ENCODE data around the gene CYLC2. TPM values are rescaled to one million over a fixed set of nuclear protein-coding genes. Genes with fewer than 3 reads are reported as not detected.

CYLC2 gene
- not detected in 2 replicates for polyA plus RNA-seq (2013)

DNA sequence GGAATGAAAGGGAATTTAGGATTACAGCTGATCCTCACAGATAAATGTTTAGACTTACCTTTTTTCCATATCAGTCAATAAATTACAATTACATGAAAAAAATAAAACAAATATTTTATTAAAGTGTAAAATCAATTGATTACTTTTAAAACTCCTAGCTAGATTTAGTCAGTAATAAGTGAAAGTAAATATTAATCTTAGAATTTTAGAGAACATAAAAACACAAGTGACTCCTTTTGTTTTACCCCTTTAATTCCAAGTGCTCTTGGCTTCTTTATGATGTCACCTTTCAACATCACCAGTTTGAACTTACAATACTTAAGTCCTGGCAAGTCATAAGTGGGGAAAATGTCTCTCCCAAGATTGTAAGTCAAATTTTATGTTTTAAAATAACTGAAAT, at the start of gene CYLC2:
TSS of gene CYLC2 (plus strand) at position 301 of the 400 bp plus-strand sequence. CDS start at position 349, 48 bp downstream.
- H4K8ac ChIP-seq (ENCODE audit: low read depth, low read length), result no peak within 1 kb of the TSS
- H3K79me1 ChIP-seq (ENCODE audit: low read length), result no peaks in the 10 kb centered on the region
- no peak within 1 kb of the TSS for H3K4me3 ChIP-seq (ENCODE audit: low read depth, low read length)
- H3K36me3 ChIP-seq (ENCODE audit: control insufficient read depth in 1 of 2, insufficient read depth in 2 of 2, low read length in 2 of 2), result no peaks in the 10 kb centered on the region
- no peaks in the 10 kb centered on the region for H3K79me2 ChIP-seq (ENCODE audit: control insufficient read depth, insufficient read depth, low read length, poor library complexity)
- no peak within 1 kb of the TSS for H3K23ac ChIP-seq (ENCODE audit: low read length)
- no peaks in the 10 kb centered on the region for H3K9me3 ChIP-seq (ENCODE audit: insufficient read depth, low read depth, low read length)
- no peak within 1 kb of the TSS for H3K9ac ChIP-seq (ENCODE audit: low read length)
- H2AFZ ChIP-seq (ENCODE audit: insufficient read depth, low read length, poor library complexity), result no peak within 1 kb of the TSS
- no peaks in the 10 kb centered on the region for H3K4me1 ChIP-seq (ENCODE audit: control insufficient read depth in 1 of 2, insufficient read depth in 2 of 2, low read length in 2 of 2)
- no peak within 1 kb of the TSS for H4K12ac ChIP-seq (ENCODE audit: low read depth, low read length)
- no peak within 1 kb of the TSS for H2BK12ac ChIP-seq (ENCODE audit: low read length)
- no peaks in the 10 kb centered on the region for H3K27me3 ChIP-seq (ENCODE audit: insufficient read depth, low read length)
- no peak within 1 kb of the TSS for H3K4ac ChIP-seq (ENCODE audit: low read depth, low read length)
- no peak within 1 kb of the TSS for H2BK5ac ChIP-seq (ENCODE audit: low read depth, low read length, poor library complexity)
- no peak within 1 kb of the TSS for H3K18ac ChIP-seq (ENCODE audit: low read length)
- H4K91ac ChIP-seq (ENCODE audit: low read depth, low read length), result no peak within 1 kb of the TSS
- no peak for DNase-seq
- H2AK5ac ChIP-seq (ENCODE audit: low read length), result no peak within 1 kb of the TSS
- H3K4me2 ChIP-seq (ENCODE audit: low read length), result no peak within 1 kb of the TSS
- H3K27ac ChIP-seq (ENCODE audit: low read depth, low read length), result no peak within 1 kb of the TSS
- no peak within 1 kb of the TSS for H2BK120ac ChIP-seq (ENCODE audit: insufficient read depth, low read length, poor library complexity)
- no peak within 1 kb of the TSS for H3K14ac ChIP-seq (ENCODE audit: low read length)

GRCh38 chr9:102950346-102950745, 44.8 kb upstream of the CYLC2 start:
- Histone ChIP-seq H3K27me3 (ENCODE audit: insufficient read depth, low read length) (no peaks in the 10 kb centered on the region), H2AK5ac (ENCODE audit: low read length) (no peak overlapping the region), H3K4me2 (ENCODE audit: low read length) (no peak overlapping the region), H3K36me3 (ENCODE audit: control insufficient read depth in 1 of 2, insufficient read depth in 2 of 2, low read length in 2 of 2) (no peaks in the 10 kb centered on the region), H4K91ac (ENCODE audit: low read depth, low read length) (no peak overlapping the region), H4K8ac (ENCODE audit: low read depth, low read length) (no peak overlapping the region), H3K9ac (ENCODE audit: low read length) (no peak overlapping the region), H3K23ac (ENCODE audit: low read length) (no peak overlapping the region), H3K4me3 (ENCODE audit: low read depth, low read length) (no peak overlapping the region), H4K12ac (ENCODE audit: low read depth, low read length) (no peak overlapping the region), H2AFZ (ENCODE audit: insufficient read depth, low read length, poor library complexity) (no peak overlapping the region), H3K27ac (ENCODE audit: low read depth, low read length) (no peak overlapping the region), H3K79me2 (ENCODE audit: control insufficient read depth, insufficient read depth, low read length, poor library complexity) (no peaks in the 10 kb centered on the region), H2BK5ac (ENCODE audit: low read depth, low read length, poor library complexity) (no peak overlapping the region), H3K14ac (ENCODE audit: low read length) (no peak overlapping the region), H3K79me1 (ENCODE audit: low read length) (no peaks in the 10 kb centered on the region), H3K4me1 (ENCODE audit: control insufficient read depth in 1 of 2, insufficient read depth in 2 of 2, low read length in 2 of 2) (no peaks in the 10 kb centered on the region), H2BK120ac (ENCODE audit: insufficient read depth, low read length, poor library complexity) (no peak overlapping the region), H3K4ac (ENCODE audit: low read depth, low read length) (no peak overlapping the region), H3K9me3 (ENCODE audit: insufficient read depth, low read depth, low read length) (no peaks in the 10 kb centered on the region), H3K18ac (ENCODE audit: low read length) (no peak overlapping the region), H2BK12ac (ENCODE audit: low read length) (no peak overlapping the region)
- DNase-seq, result no peak
- no CpG with 5 or more reads among the region's 2 CpGs for WGBS (ENCODE audit: extremely low coverage, insufficient coverage, insufficient read length)

GRCh38 chr9:102966999-102967398, 28.1 kb upstream of the CYLC2 start:
- H3K4me1 ChIP-seq (ENCODE audit: control insufficient read depth in 1 of 2, insufficient read depth in 2 of 2, low read length in 2 of 2), result no peaks in the 10 kb centered on the region
- H4K91ac ChIP-seq (ENCODE audit: low read depth, low read length), result no peak overlapping the region
- H3K18ac ChIP-seq (ENCODE audit: low read length), result no peak overlapping the region
- H2AK5ac ChIP-seq (ENCODE audit: low read length), result no peak overlapping the region
- no peak overlapping the region for H4K12ac ChIP-seq (ENCODE audit: low read depth, low read length)
- no peak overlapping the region for H3K14ac ChIP-seq (ENCODE audit: low read length)
- peak overlapping the region; percentile 4 for H3K4me3 ChIP-seq (ENCODE audit: low read depth, low read length)
- H3K9me3 ChIP-seq (ENCODE audit: insufficient read depth, low read depth, low read length), result peaks cover 9% of the 10 kb centered on the region
- no peaks in the 10 kb centered on the region for H3K79me2 ChIP-seq (ENCODE audit: control insufficient read depth, insufficient read depth, low read length, poor library complexity)
- H2AFZ ChIP-seq (ENCODE audit: insufficient read depth, low read length, poor library complexity), result no peak overlapping the region
- H2BK12ac ChIP-seq (ENCODE audit: low read length), result no peak overlapping the region
- no peak overlapping the region for H3K9ac ChIP-seq (ENCODE audit: low read length)
- H3K27me3 ChIP-seq (ENCODE audit: insufficient read depth, low read length), result no peaks in the 10 kb centered on the region
- H3K4me2 ChIP-seq (ENCODE audit: low read length), result no peak overlapping the region
- H3K27ac ChIP-seq (ENCODE audit: low read depth, low read length), result no peak overlapping the region
- no CpG with 5 or more reads among the region's 7 CpGs for WGBS (ENCODE audit: extremely low coverage, insufficient coverage, insufficient read length)
- peaks cover 0 to 1% of the 10 kb centered on the region in 2 experiments for H3K36me3 ChIP-seq (ENCODE audit: control insufficient read depth in 1 of 2, insufficient read depth in 2 of 2, low read length in 2 of 2)
- no peak for DNase-seq
- no peak overlapping the region for H3K23ac ChIP-seq (ENCODE audit: low read length)
- H2BK5ac ChIP-seq (ENCODE audit: low read depth, low read length, poor library complexity), result no peak overlapping the region
- no peak overlapping the region for H2BK120ac ChIP-seq (ENCODE audit: insufficient read depth, low read length, poor library complexity)
- no peak overlapping the region for H3K4ac ChIP-seq (ENCODE audit: low read depth, low read length)
- no peak overlapping the region for H4K8ac ChIP-seq (ENCODE audit: low read depth, low read length)
- H3K79me1 ChIP-seq (ENCODE audit: low read length), result no peaks in the 10 kb centered on the region

DNA sequence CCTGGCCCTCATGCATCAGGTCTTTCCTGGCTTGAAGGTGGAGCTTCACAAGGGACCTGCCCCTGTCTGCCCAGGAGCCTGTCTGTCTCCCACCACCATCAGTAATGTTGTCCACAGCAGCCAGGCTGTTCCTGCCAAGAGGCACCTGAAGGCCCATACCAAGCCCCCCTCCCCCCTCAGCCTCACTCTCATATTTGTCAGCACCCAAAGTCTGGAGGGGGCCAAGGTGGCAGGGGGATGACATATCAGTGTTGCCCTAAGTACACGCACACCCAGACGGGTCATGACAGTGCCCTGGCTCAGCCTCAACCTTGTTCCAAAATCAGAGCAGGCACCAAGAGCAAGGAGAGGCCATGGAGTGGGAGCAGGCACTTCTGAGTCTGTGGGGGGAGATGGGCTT, 27.2 kb upstream of the CYLC2 start:
- Histone ChIP-seq H3K4ac (ENCODE audit: low read depth, low read length) (no peak overlapping the region), H2BK5ac (ENCODE audit: low read depth, low read length, poor library complexity) (no peak overlapping the region), H2BK12ac (ENCODE audit: low read length) (no peak overlapping the region), H3K9me3 (ENCODE audit: insufficient read depth, low read depth, low read length) (peaks cover 9% of the 10 kb centered on the region), H3K9ac (ENCODE audit: low read length) (no peak overlapping the region), H4K91ac (ENCODE audit: low read depth, low read length) (no peak overlapping the region), H3K27ac (ENCODE audit: low read depth, low read length) (no peak overlapping the region), H3K4me1 (ENCODE audit: control insufficient read depth in 1 of 2, insufficient read depth in 2 of 2, low read length in 2 of 2) (no peaks in the 10 kb centered on the region), H3K23ac (ENCODE audit: low read length) (no peak overlapping the region), H3K79me2 (ENCODE audit: control insufficient read depth, insufficient read depth, low read length, poor library complexity) (no peaks in the 10 kb centered on the region), H2AK5ac (ENCODE audit: low read length) (no peak overlapping the region), H2AFZ (ENCODE audit: insufficient read depth, low read length, poor library complexity) (no peak overlapping the region), H3K27me3 (ENCODE audit: insufficient read depth, low read length) (no peaks in the 10 kb centered on the region), H4K8ac (ENCODE audit: low read depth, low read length) (no peak overlapping the region), H4K12ac (ENCODE audit: low read depth, low read length) (no peak overlapping the region), H3K36me3 (ENCODE audit: control insufficient read depth in 1 of 2, insufficient read depth in 2 of 2, low read length in 2 of 2) (peaks cover 0 to 1% of the 10 kb centered on the region in 2 experiments), H3K79me1 (ENCODE audit: low read length) (no peaks in the 10 kb centered on the region), H3K4me2 (ENCODE audit: low read length) (no peak overlapping the region), H3K14ac (ENCODE audit: low read length) (no peak overlapping the region), H3K18ac (ENCODE audit: low read length) (no peak overlapping the region), H2BK120ac (ENCODE audit: insufficient read depth, low read length, poor library complexity) (no peak overlapping the region), H3K4me3 (ENCODE audit: low read depth, low read length) (peak overlapping the region; percentile 2)
- no peak for DNase-seq
- no CpG with 5 or more reads among the region's 2 CpGs for WGBS (ENCODE audit: extremely low coverage, insufficient coverage, insufficient read length)
